Body of pancreas (tissue), 4 donors: ENCODE measurements around the gene SLC27A1. TPM values are rescaled to one million over a fixed set of nuclear protein-coding genes. Genes with fewer than 3 reads are reported as not detected.

ENCODE experiments used
- ATAC-seq: fragments of 150-250 bp; one replicate; pipeline ENCODE4 v1.9.1; 2016
- DNase-seq, 4 donors: peaks; one replicate each; pipeline ENCODE4 v3.0.0-alpha.2; 2019
- H3K27ac ChIP-seq, 4 donors: fragments of 200-600 bp; sonication (generic); 1 replicate in 3 of 4; 2 replicates in 1 of 4; pipeline versions ENCODE4 v1.5.1 to v1.6.1; 2016 to 2019; ENCODE audit warnings: mild to moderate bottlenecking in 1 of 4, mixed read lengths in 1 of 4, moderate library complexity in 1 of 4
- H3K27me3 ChIP-seq, 2 donors: fragments of 200-600 bp; sonication (generic); one replicate each; pipeline ENCODE4 v1.6.0; 2016; ENCODE audit warnings: mild to moderate bottlenecking in 1 of 2
- H3K36me3 ChIP-seq, 2 donors: fragments of 200-600 bp; sonication (generic); replicated peaks in 1 of 2; 2 replicates each; pipeline ENCODE4 v1.5.1; 2016; ENCODE audit warnings: low read depth in 2 of 2; ENCODE audit not compliant: insufficient read depth in 1 of 2
- H3K4me1 ChIP-seq: fragments of 200-600 bp; sonication (generic); one replicate; pipeline ENCODE4 v1.6.0; 2016
- H3K4me3 ChIP-seq, 2 donors: fragments of 200-600 bp; sonication (generic); 1 replicate in 1 of 2; 2 replicates in 1 of 2; pipeline ENCODE4 v1.5.1; 2016 to 2019
- H3K9me3 ChIP-seq, 3 donors: fragments of 200-600 bp; sonication (generic); 1 replicate in 2 of 3; 2 replicates in 1 of 3; pipeline ENCODE4 v1.5.1; 2016
- POLR2A ChIP-seq, 3 donors: fragments of 450-650 bp; IDR thresholded peaks; one replicate each; pipeline ENCODE4 v1.6.1; 2016; ENCODE audit warnings: antibody characterized with exemption in 3 of 3, mild to moderate bottlenecking in 2 of 3
- WGBS, 2 donors: methylation state at CpG; one replicate each; pipeline ENCODE4 v1.1.5; 2017; 5-methylcytosine and 5-hydroxymethylcytosine counted together
- intact Hi-C: fragments of 100-400 bp; cut with DNase I; formaldehyde crosslinking; loops from one replicate; pipeline ENCODE4 v1.15.1; 2023
- total RNA-seq, 2 donors: library from RNA; depleted of rRNA; stranded (reverse); fragments of >200 nt; gene quantifications; one replicate each; pipeline ENCODE4 v1.1.0, GENCODE V29; 2016
- TF ChIP-seq, protein P1 (sequence below), 7 experiments: fragments of 450-650 bp in 4 of 7; fragments of 200-600 bp in 3 of 7; sonication (generic) in 3 of 7; IDR thresholded peaks; one replicate each; pipeline ENCODE4 v1.5.1; 2016 to 2019; ENCODE audit warnings: antibody characterized with exemption in 7 of 7

SLC27A1 gene
- total RNA-seq, 2 donors from 2014 or later = 21.1 to 25.7 TPM

DNA sequence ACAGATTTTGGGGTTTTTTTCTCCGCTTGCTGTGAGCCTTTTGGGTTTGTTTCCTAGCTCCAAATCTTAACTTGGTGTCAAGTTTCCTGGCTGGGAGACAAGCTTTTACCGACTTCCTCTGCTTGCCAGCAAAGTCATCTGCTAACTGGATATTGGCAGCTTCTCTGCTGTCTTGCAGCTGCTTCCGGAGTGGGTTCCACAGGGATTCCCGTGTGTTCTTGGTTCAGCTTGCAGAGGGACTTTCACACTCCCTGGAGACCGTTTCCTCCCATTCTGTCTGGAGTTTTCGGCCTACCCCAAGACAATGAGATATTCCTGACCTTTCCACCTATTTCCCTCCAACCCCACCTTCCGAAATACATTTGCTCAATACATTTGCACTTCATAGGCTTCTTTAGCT lies 82.9 kb downstream of the SLC27A1 start:
- no peak overlapping the region for H3K4me3 ChIP-seq
- peaks cover 16% of the 10 kb centered on the region for H3K4me1 ChIP-seq
- no peaks in the 10 kb centered on the region for H3K36me3 ChIP-seq
- no peaks in the 10 kb centered on the region for H3K27me3 ChIP-seq
- DNase-seq (peak in 3 of 4 donors; percentile 38 to 57 (median 48)), ATAC-seq (no peak)
- no peaks in the 10 kb centered on the region for H3K9me3 ChIP-seq
- peak overlapping the region in 2 of 4 donors; percentile 1 to 17 for H3K27ac ChIP-seq
- intact Hi-C loops = no loop called here
- TF ChIP-seq POLR2A (IDR thresholded peaks at IDR 0.05) = no peak
- TF ChIP-seq, protein P1, sequence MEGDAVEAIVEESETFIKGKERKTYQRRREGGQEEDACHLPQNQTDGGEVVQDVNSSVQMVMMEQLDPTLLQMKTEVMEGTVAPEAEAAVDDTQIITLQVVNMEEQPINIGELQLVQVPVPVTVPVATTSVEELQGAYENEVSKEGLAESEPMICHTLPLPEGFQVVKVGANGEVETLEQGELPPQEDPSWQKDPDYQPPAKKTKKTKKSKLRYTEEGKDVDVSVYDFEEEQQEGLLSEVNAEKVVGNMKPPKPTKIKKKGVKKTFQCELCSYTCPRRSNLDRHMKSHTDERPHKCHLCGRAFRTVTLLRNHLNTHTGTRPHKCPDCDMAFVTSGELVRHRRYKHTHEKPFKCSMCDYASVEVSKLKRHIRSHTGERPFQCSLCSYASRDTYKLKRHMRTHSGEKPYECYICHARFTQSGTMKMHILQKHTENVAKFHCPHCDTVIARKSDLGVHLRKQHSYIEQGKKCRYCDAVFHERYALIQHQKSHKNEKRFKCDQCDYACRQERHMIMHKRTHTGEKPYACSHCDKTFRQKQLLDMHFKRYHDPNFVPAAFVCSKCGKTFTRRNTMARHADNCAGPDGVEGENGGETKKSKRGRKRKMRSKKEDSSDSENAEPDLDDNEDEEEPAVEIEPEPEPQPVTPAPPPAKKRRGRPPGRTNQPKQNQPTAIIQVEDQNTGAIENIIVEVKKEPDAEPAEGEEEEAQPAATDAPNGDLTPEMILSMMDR (IDR thresholded peaks at IDR 0.05) = no peak
- 56 to 57% methylated on average over 7 of the region's 7 CpGs for WGBS, 2 donors

DNA sequence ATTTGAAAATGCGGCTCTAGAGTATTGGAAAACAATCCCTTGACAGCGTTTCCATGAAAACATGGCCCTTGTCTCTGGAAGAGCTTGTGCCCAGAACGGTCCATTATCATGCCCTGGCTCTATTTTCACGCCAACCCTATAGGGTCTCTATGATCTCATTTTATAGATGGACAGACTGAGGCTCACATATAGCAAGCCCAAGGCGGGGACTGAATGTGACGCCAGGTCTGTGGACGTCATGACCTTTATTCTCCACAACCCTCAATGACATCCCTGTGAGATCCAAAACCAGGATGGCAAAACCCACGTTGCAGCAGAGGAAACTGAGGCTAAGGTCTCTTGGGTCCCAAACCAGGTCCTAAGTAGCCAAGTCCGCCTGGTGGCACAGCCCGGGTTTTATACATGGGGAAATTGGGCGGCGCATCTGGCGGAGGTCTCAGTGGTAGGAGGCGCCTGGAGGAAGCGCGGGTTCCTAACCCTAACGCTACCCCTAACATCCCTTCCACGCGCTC lies 84.7 kb downstream of the SLC27A1 start:
- Histone ChIP-seq H3K36me3 (peaks cover 5 to 6% of the 10 kb centered on the region in 2 donors), H3K27me3 (no peaks in the 10 kb centered on the region), H3K4me1 (peaks cover 16% of the 10 kb centered on the region), H3K4me3 (peak overlapping the region in 1 of 2 donors; percentile 4), H3K27ac (peak overlapping the region in 2 of 4 donors; percentile 77), H3K9me3 (no peaks in the 10 kb centered on the region)
- ATAC-seq (no peak), DNase-seq (no peak)
- intact Hi-C loops = no loop called here
- TF ChIP-seq POLR2A (IDR thresholded peaks at IDR 0.05) = no peak
- TF ChIP-seq, protein P1 (IDR thresholded peaks at IDR 0.05) = no peak
- 8 to 10% methylated on average over 17 to 19 of the region's 19 CpGs for WGBS, 2 donors

DNA sequence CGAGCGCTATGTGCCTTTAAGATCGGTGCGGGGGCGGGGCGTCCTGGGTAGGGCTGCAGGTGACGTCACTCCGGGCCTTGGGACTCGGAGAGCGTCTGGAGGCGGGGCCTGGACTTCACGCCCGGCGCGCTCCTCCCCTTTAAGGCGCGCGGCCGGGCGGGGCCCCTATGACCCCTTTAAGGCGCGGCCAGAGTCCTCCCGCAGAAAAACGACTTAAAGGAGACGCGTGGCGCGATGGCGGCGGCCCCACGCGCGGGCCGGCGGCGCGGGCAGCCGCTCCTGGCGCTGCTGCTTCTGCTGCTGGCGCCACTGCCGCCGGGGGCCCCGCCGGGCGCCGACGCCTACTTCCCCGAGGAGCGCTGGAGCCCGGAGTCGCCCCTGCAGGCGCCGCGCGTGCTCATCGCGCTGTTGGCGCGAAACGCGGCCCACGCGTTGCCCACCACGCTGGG lies 85.2 kb downstream of the SLC27A1 start, which contains the start of gene COLGALT1:
TSS of gene COLGALT1 (plus strand) at position 170 of the 449 bp plus-strand sequence. CDS start at position 235, 65 bp downstream.
- peak within 1 kb of the TSS; percentile 34 to 88 for H3K4me3 ChIP-seq
- intact Hi-C loops = no loop called here
- H3K36me3 ChIP-seq = peaks cover 6 to 8% of the 10 kb centered on the region in 2 donors
- H3K27ac ChIP-seq = peak within 1 kb of the TSS; percentile 9 to 77 (median 55)
- H3K9me3 ChIP-seq = no peaks in the 10 kb centered on the region
- H3K27me3 ChIP-seq = no peaks in the 10 kb centered on the region
- H3K4me1 ChIP-seq = peaks cover 16% of the 10 kb centered on the region
- peak; percentile 99 to 100 (median 99) for DNase-seq
- TF ChIP-seq, protein P1 (IDR thresholded peaks at IDR 0.05) = no peak
- no peak for TF ChIP-seq POLR2A (IDR thresholded peaks at IDR 0.05)
- WGBS, 2 donors = 0% methylated on average over 58 of the region's 64 CpGs; no CpG with 5 or more reads in 1 of the 2 donors
- ATAC-seq = peak; percentile 98

Other genes starting within 250 kb of the SLC27A1 start
- gene OCEL1, start 244.3 kb upstream of the SLC27A1 start, total RNA-seq = 10 to 100 TPM; 27.4 to 27.8 TPM
- 10 to 100 TPM; 67.6 to 83.3 TPM for gene NR2F6, start 224.6 kb upstream of the SLC27A1 start, total RNA-seq
- gene USHBP1, start 205.8 kb upstream of the SLC27A1 start, total RNA-seq = 10 to 100 TPM in 1 of 2 donors, 1 to 10 TPM in 1; 9.2 to 10.4 TPM
- gene BABAM1, start 203.1 kb upstream of the SLC27A1 start, total RNA-seq = 10 to 100 TPM; 45.2 to 84.6 TPM
- gene ANKLE1, start 188.6 kb upstream of the SLC27A1 start, total RNA-seq = under 1 TPM in 1 of 2 donors, not detected in 1; 0.33 TPM
- gene ABHD8, start 167.1 kb upstream of the SLC27A1 start, total RNA-seq = 10 to 100 TPM; 10.2 to 12.2 TPM
- 100 to 1,000 TPM in 1 of 2 donors, 10 to 100 TPM in 1; 47.7 to 152 TPM for gene MRPL34, start 164.7 kb upstream of the SLC27A1 start, total RNA-seq
- gene DDA1, start 161.0 kb upstream of the SLC27A1 start, total RNA-seq = 1 to 10 TPM; 3.3 to 6.2 TPM
- 10 to 100 TPM in 1 of 2 donors, 1 to 10 TPM in 1; 7.0 to 16.5 TPM for gene ANO8, start 135.7 kb upstream of the SLC27A1 start, total RNA-seq
- 100 to 1,000 TPM in 1 of 2 donors, 10 to 100 TPM in 1; 13.7 to 127 TPM for gene GTPBP3, start 133.0 kb upstream of the SLC27A1 start, total RNA-seq
- gene PLVAP, start 93.2 kb upstream of the SLC27A1 start, total RNA-seq = 10 to 100 TPM; 37.9 to 49.8 TPM
- gene CCDC194, start 76.3 kb upstream of the SLC27A1 start, total RNA-seq = not detected
- 10 to 100 TPM; 34.3 to 43.6 TPM for gene BST2, start 64.9 kb upstream of the SLC27A1 start, total RNA-seq
- 10 to 100 TPM; 33.3 to 34.8 TPM for gene MVB12A, start 50.5 kb upstream of the SLC27A1 start, total RNA-seq
- under 1 TPM in 1 of 2 donors, not detected in 1; 0.52 TPM for gene TMEM221, start 21.9 kb upstream of the SLC27A1 start, total RNA-seq
- gene NXNL1, start 9.6 kb upstream of the SLC27A1 start, total RNA-seq = not detected
- 10 to 100 TPM; 64.9 to 82.7 TPM for gene PGLS, start 41.1 kb downstream of the SLC27A1 start, total RNA-seq
- gene COLGALT1, start 85.1 kb downstream of the SLC27A1 start, total RNA-seq = 10 to 100 TPM; 38.9 to 41.5 TPM
- 1 to 10 TPM; 1.3 to 2.6 TPM for gene UNC13A, start 217.8 kb downstream of the SLC27A1 start, total RNA-seq
- gene MAP1S, start 249.0 kb downstream of the SLC27A1 start, total RNA-seq = 10 to 100 TPM; 37.1 to 53.4 TPM